Caki2 (cell line): Measurements from ENCODE around the gene BCL7B. TPM values are rescaled to one million over a fixed set of nuclear protein-coding genes. Genes with fewer than 3 reads are reported as not detected.
"Not testable (repeated sequence)": the region's sequence is repeated elsewhere in the genome, so short reads cannot be mapped to it uniquely, and the experiment has no call there.

Source experiments
- DNase-seq: peaks from one replicate; pipeline ENCODE4 v3.0.0-alpha.2; 2015; ENCODE audit warnings: low read depth
- in situ Hi-C: cut with HindIII; loops from 2 replicates; pipeline ENCODE4 v1.10.0; 2016; ENCODE audit warnings: low sequenced_read_pairs, low pct_unique_long_range_greater_than_20kb, mixed read lengths
- total RNA-seq: library from RNA; depleted of rRNA; stranded (reverse); fragments of >200 nt; shearing (Covaris generic); gene quantifications from 2 replicates; pipeline ENCODE4 v1.2.3, GENCODE V29; 2014; ENCODE audit warnings: low replicate concordance; rRNA removed

The BCL7B gene
- total RNA-seq: 53.8 and 61.7 TPM in 2 replicates

DNA sequence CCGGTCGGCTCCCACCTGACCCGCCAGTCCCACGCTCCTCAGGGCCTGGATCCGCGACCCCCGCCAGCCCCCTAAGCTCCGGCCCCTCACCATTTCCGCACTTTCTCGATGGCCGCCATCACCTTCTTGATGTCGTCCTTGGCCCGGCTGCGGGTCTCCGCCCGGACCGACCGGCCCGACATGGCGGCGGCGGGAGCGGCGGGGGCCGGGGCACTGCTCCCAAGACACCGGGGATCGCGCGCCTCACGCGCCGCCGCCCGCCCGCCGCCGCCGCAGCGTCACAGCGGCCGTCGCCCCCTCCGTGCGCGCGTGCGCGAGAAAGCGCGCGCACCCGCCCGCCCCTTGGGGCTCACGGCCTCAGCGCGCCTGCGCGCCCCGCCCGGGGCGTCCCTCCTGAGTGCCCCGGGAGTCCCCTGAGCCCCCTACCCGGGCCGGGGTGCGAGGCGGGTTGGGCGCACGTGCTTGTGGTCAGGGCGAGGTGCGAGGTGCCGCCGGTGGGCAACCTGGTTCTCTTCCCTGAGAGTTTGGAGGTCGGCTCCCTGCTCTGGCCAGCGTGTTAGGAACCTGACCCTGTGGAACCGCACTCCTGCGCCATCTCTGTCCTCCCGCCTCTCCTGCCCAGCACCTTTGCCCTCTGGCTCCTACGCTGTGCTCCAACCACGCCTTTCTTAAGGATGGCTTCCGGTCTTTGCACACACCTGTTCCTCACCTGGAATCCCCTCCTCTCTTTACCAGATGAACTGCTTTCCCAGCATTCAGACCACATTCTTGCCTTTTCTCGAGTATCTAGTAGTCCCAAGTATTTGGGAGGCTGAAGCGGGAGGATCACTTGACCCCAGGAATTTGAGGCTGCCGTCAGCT lies at the start of gene BCL7B:
Gene BCL7B, minus strand, starts transcription at position 294 of the 861 bp plus-strand sequence. Its CDS starts 112 bp downstream, at position 182.
- peak; percentile 75 for DNase-seq
- in situ Hi-C loops: no loop called here

DNA sequence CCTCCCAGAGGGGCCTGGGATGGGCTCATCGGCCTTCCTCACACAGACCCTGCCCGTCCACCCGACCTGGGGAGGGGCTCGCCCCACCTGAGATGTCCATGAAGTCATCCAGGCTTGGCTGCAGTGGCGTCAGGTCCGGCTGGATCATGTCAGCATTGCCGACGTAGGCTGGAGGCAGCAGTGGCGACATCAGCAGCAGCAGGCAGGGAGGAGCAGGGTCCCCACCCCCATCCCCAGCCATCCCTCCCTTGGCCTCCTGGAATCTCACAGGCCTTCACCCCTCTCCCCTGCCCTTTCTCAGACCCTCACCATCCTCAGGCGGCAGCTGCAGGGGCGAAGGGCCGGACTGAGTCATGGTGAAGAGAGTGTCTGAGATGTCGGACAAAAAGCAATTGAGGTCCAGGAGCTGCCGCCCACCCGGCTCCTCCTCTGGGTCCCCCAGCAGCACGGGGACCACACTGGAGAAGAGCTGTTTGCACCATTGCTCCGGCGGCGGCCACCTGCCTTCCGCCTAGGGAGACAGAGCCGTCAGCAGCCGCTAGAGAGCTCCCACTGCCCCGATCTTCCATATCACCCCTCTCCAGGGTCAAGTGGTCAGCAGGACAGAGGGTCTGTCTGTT lies 48.2 kb upstream of the BCL7B start:
- no peak for DNase-seq
- in situ Hi-C loops: no loop called here

- DNase-seq: no peak
- in situ Hi-C loops: no loop called here
These were observed 45.5 kb upstream of the BCL7B start for GRCh38 chr7:73602721-73603651.

DNA sequence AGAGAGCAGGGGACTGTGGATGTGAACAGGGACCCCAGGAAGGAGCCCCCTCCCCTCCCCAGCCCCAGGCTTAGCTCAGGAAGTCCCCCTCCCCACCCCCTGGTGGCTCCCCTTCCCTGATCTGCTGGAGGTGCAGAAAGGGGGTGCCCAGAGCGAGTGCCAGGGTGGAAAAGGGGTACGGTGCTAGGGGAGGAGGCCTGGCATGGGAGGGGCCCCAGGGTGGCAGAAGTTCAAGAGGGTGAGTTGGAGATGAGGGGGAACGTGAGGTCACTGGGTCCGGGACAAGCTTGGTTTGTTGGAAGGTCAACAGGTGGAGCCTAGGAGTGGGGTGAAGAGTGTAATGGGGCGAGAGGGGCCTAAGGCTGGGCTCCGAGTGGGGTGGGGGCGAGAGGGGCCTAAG lies 42.4 kb upstream of the BCL7B start:
- in situ Hi-C loops: no loop called here
- DNase-seq: no peak

GRCh38 chr7:73599151-73599882 lies 41.8 kb upstream of the BCL7B start:
- DNase-seq: no peak
- in situ Hi-C loops: no loop called here

GRCh38 chr7:73597978-73598782 lies 40.7 kb upstream of the BCL7B start:
- no peak for DNase-seq

GRCh38 chr7:73596191-73597065 lies 38.9 kb upstream of the BCL7B start:
- DNase-seq: no peak
- in situ Hi-C loops: no loop called here

More at GRCh38 chr7:73597978-73598782, 40.7 kb upstream of the BCL7B start:
- in situ Hi-C loops: no loop called here

GRCh38 chr7:73595358-73595757 lies 37.9 kb upstream of the BCL7B start:
- in situ Hi-C loops: no loop called here
- DNase-seq: no peak

DNA sequence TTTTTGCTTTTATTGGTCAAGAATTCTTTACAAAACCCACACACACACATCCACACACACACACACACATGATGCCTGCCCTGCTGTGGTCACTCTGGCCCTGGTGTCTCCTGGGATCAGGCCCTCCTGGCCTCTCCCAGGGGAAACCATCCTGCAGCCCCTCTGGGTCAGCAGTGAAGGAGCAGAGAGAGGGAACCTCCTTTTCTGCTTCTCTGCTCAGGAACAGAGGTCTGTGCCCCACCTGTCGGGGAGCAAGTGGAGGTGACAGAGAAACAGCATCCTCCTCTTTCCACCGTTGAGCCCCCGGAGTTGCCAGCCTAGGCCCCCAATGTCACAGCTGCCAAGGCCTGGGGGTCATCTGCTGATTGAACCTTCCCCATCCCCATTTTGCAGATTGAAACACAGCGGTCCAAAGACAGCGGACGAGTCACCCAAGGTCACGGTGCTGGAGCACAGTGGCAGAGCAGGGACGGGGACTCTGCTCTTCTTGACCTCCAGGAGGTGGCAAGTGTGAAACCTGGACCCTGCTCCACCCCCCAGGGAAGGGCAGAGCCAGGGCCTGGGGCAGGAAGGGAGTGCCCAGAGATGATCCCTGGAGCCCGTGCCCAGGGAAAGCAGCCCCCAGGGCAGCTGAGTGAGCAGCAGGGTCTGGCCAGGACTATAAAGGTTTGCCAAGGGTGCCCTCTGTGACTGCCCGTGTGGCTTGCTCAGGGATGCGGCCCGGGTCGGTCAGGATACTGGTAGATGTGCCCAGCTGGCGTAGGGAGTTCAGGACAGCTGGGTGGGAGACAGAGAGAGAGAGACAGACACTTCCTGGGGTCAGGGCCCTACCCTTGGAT lies 35.9 kb upstream of the BCL7B start:
- DNase-seq: no peak
- in situ Hi-C loops: no loop called here

GRCh38 chr7:73586911-73587310 lies 29.4 kb upstream of the BCL7B start:
- in situ Hi-C loops: no loop called here

GRCh38 chr7:73585196-73585595 lies 27.7 kb upstream of the BCL7B start:
- in situ Hi-C loops: no loop called here
- DNase-seq: no peak

More at GRCh38 chr7:73586911-73587310, 29.4 kb upstream of the BCL7B start:
- DNase-seq: no peak

DNA sequence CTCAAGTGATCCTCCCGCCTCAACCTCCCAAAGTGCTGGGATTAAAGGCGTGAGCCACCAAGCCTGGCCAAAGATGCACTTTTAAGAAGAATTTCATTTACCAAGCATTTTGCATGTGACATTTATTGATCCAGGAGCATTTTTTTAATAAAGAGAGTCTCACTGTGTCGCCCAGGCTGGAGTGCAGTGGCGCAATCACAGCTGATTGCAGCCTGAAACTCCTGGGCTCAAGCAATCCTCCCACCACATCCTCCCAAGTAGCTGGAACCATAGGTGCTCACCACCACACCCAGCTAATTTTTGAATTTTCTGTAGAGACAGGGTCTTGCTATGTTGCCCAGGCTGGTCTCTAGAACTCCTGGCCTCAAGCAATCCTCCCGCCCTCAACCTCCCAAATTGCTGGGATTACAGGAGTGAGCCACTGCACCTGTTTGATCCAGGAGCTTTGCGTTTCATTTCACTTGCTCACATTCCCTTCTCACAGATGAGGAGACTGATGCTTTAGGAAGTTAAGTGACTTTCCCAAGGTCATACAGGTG lies 25.2 kb upstream of the BCL7B start:
- DNase-seq: no peak
- in situ Hi-C loops: no loop called here

DNA sequence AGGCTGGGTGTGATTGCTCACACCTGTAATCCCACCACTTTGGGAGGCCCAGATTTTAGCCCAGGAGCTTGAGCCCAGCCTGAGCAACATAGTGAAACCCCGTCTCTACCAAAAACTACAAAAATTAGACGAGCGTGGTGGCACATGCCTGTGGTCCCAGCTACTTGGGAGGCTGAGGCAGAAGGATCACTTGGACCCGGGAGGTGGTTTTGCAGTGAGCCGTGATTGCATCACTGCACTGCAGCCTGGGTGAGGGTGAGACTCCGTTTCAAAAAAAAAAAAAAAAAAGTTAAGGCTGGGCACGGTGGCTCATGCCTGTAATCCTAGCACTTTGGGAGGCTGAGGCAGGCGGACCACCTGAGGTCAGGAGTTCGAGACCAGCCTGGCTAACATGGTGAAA lies 23.5 kb upstream of the BCL7B start:
- DNase-seq, in situ Hi-C loops: not testable (repeated sequence)

DNA sequence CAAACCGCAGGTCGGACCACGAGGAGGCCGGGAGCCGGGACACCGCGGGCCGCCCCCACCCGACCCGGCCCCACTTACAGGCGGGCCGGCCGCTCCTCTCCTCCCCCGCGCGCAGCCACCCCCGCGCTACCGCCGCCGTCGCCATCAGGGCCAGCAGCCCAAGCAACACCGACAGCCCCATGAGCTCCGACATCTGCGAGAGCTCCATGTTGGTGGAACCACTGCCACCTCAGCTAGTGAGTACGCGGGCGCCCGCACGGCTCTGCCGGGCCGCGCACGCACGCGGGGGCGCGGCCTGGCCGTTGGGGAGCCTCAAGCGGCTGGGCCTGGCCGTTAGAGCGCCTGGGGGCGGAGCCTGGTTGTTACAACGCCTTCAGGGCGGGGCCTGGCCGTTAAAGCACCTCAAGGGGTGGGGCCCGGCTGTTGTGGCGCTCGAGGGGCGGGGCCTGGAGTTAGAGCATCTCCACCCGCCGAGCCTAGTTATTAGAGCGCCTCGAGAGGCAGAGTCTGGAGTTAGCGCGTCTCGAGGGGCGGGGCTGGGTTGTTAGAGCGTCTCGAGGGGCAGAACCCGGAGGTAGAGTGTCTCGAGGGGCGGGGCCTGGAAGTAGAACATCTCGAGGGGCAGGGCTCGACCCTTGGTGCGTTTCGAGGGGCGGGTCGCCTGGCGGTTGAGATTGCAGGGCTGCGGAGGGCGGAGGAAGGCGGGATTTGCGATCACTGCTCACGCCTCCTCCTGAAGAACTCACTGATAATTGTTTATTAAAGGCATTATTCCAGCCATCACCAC lies 21.0 kb upstream of the BCL7B start, which contains the start of gene TBL2:
Gene TBL2, minus strand, starts transcription at position 238 of the 787 bp plus-strand sequence. Its CDS starts 30 bp downstream, at position 208.
- in situ Hi-C loops: no loop called here

More for the DNA sequence above, 21.0 kb upstream of the BCL7B start, which contains the start of gene TBL2:
- peak; percentile 98 for DNase-seq
